ENCODE measurements around the gene TBX21.

Gene TBX21

GRCh38 chr17:47697906-47698711 is 34.9 kb upstream of the TBX21 start:
- no peak for DNase-seq (ENCODE audit: low read depth in 2 of 3, low spot score in 2 of 3)

GRCh38 chr17:47698749-47699535 is 34.1 kb upstream of the TBX21 start:
- peak in 1 of 3 experiments; percentile 96 for DNase-seq (ENCODE audit: low read depth in 2 of 3, low spot score in 2 of 3)

- DNase-seq (ENCODE audit: low read depth in 2 of 3, low spot score in 2 of 3) = no peak
Measured at GRCh38 chr17:47699536-47699840, 33.5 kb upstream of the TBX21 start.

GRCh38 chr17:47700471-47701449 is 32.3 kb upstream of the TBX21 start:
- DNase-seq (ENCODE audit: low read depth in 2 of 3, low spot score in 2 of 3) = no peak

GRCh38 chr17:47701608-47702007 is 31.4 kb upstream of the TBX21 start:
- DNase-seq (ENCODE audit: low read depth in 2 of 3, low spot score in 2 of 3) = no peak

GRCh38 chr17:47702391-47702995 is 30.5 kb upstream of the TBX21 start:
- no peak for DNase-seq (ENCODE audit: low read depth in 2 of 3, low spot score in 2 of 3)

GRCh38 chr17:47703191-47703591 is 29.8 kb upstream of the TBX21 start:
- DNase-seq (ENCODE audit: low read depth in 2 of 3, low spot score in 2 of 3) = no peak

GRCh38 chr17:47703671-47704070 is 29.4 kb upstream of the TBX21 start:
- no peak for DNase-seq (ENCODE audit: low read depth in 2 of 3, low spot score in 2 of 3)

GRCh38 chr17:47704116-47704515 is 28.9 kb upstream of the TBX21 start:
- DNase-seq (ENCODE audit: low read depth in 2 of 3, low spot score in 2 of 3) = no peak

GRCh38 chr17:47704736-47705135 is 28.3 kb upstream of the TBX21 start:
- no peak for DNase-seq (ENCODE audit: low read depth in 2 of 3, low spot score in 2 of 3)

- DNase-seq (ENCODE audit: low read depth in 2 of 3, low spot score in 2 of 3) = no peak
Measured at GRCh38 chr17:47705536-47706530, 27.2 kb upstream of the TBX21 start.

- no peak for DNase-seq (ENCODE audit: low read depth in 2 of 3, low spot score in 2 of 3)
Measured at GRCh38 chr17:47707056-47707804, 25.8 kb upstream of the TBX21 start.

- no peak for DNase-seq (ENCODE audit: low read depth in 2 of 3, low spot score in 2 of 3)
Measured at GRCh38 chr17:47707884-47708283, 25.2 kb upstream of the TBX21 start.

- no peak for DNase-seq (ENCODE audit: low read depth in 2 of 3, low spot score in 2 of 3)
Measured at GRCh38 chr17:47708312-47708863, 24.6 kb upstream of the TBX21 start.

GRCh38 chr17:47708864-47709541 is 24.0 kb upstream of the TBX21 start:
- DNase-seq (ENCODE audit: low read depth in 2 of 3, low spot score in 2 of 3) = no peak

GRCh38 chr17:47709594-47709993 is 23.4 kb upstream of the TBX21 start:
- DNase-seq (ENCODE audit: low read depth in 2 of 3, low spot score in 2 of 3) = no peak

GRCh38 chr17:47711366-47712099 is 21.5 kb upstream of the TBX21 start:
- no peak for DNase-seq (ENCODE audit: low read depth in 2 of 3, low spot score in 2 of 3)

Measured in activated CD8-positive, alpha-beta memory T cell treated with anti-CD3 and anti-CD28 coated beads for 48 hours (primary cell).